HG02981 (cell line): Measurements from ENCODE around the gene KLHDC7B.
A peak's percentile ranks its signal among the peaks of the same experiment; 100 is the strongest.
"Not testable (repeated sequence)": the region's sequence is repeated elsewhere in the genome, so short reads cannot be mapped to it uniquely, and the experiment has no call there.

Source experiments
- ATAC-seq: cut with Tn5 transposase; IDR thresholded peaks from one replicate; pipeline ENCODE4 v1.9.1; 2021; ENCODE audit warnings: mild to moderate bottlenecking, moderate library complexity; ENCODE audit not compliant: unreplicated experiment

KLHDC7B gene

GRCh38 chr22:50517495-50518260 lies 28.0 kb upstream of the KLHDC7B start:
- no peak for ATAC-seq

DNA sequence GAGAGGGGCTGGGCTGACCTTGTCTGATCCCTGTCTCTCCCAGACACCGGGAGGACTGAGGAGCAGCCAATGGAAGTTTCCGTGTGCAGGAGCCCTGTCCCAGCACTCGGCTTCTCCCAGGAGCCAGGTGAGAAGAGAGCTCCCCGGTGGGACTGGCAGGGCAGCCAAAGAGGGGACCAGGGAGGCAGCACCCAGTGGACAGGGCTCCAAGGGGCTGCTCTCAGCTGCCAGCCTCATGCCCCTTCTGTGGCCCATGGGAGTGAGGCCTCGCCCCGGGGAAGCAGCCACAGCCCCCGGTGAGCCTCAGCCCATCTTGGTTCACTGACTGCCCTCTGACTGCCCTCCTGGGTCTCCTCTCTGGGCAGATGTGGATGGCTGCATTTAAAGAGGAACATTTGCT lies 27.1 kb upstream of the KLHDC7B start:
- no peak for ATAC-seq

DNA sequence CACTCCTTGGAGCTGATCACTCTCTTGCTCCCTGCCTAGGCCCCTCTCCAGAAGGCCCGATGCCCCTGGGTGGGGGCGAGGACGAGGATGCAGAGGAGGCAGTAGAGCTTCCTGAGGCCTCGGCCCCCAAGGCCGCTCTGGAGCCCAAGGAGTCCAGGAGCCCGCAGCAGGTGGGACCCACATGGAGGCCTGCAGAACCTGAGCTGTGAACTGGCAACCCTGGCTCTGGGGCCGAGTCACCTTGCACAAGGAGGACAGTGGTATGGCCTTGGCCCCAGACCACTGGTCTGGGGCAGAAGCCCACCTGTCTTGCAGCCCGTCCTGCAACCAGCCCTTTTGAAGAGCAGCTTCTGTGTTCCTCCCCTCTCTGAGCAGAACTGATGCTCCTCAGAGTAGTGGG lies 26.5 kb upstream of the KLHDC7B start:
- no peak for ATAC-seq

DNA sequence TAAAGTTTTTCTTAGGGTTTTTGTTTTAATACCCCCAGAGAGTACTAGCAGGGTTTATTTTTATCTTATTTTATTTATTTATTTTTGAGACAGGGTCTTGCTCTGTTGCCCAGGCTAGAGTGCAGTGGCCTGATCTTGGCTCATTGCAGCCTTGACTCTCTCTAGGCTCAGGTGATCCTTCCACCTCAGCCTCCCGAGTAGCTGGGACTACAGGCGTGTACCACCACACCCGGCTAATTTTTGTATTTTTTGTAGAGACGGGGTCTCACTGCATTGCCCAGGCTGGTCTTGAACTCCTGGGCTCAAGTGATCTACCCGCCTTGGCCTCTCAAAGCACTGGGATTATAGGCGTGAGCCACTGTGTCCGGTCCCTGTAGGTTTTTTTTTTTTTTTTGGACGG lies 25.5 kb upstream of the KLHDC7B start:
- not testable (repeated sequence) for ATAC-seq

DNA sequence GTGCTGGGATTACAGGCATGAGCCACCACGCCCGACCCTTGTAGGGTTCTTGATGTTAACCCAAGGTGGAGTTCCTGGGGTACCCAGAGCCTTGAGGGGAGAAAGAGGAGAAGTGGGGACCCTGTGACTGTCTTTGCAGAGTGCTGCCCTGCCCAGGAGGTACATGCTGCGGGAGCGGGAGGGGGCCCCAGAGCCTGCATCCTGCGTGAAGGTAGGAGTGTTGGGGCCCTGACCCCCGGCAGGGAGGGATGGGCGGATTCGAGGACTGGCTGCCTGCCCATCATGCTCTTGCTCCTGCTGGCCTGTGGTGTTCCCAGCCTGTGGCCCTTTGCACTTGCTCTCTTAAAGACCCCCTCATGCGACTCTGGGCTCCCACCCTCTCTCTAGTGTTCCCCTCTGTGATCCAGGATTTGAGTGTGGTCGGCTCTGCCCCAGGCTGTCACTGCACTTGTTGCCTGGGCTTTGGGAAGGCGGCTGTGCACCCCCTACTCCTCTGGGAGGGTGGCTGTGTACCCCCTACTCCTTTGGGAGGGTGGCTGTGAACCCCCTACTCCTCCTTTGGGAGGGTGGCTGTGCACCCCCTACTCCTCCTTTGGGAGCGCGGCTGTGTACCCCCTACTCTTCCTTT lies 24.8 kb upstream of the KLHDC7B start:
- no peak for ATAC-seq

- no peak for ATAC-seq
Observed at GRCh38 chr22:50521710-50522109, 24.0 kb upstream of the KLHDC7B start.

- no peak for ATAC-seq
Observed at GRCh38 chr22:50522208-50522805, 23.4 kb upstream of the KLHDC7B start.

DNA sequence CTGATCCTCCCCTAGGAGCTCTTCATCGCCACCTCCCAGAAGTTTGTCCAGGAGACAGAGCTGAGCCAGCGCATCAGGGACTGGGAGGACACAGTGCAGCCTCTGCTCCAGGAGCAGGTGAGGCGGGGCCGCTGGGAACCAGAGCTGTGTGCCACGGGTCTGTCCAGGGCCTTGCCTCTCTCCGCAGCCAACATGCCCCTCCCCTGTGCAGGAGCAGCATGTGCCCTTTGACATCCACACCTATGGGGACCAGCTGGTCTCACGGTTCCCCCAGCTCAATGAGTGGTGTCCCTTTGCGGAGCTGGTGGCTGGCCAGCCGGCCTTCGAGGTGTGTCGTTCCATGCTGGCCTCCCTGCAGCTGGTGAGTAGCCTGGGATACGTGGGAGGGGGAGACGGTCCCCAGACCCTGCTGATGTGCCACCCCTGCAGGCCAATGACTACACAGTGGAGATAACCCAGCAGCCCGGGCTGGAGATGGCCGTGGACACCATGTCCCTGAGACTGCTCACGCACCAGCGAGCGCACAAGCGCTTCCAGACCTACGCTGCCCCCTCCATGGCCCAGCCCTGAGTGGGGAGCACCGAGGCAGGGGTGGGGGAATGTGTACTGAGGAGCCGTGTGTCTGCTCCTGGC lies 22.8 kb upstream of the KLHDC7B start:
- no peak for ATAC-seq

- ATAC-seq: no peak
Observed at GRCh38 chr22:50523458-50523805, 22.3 kb upstream of the KLHDC7B start.

GRCh38 chr22:50523806-50524675 lies 21.7 kb upstream of the KLHDC7B start:
- no peak for ATAC-seq

DNA sequence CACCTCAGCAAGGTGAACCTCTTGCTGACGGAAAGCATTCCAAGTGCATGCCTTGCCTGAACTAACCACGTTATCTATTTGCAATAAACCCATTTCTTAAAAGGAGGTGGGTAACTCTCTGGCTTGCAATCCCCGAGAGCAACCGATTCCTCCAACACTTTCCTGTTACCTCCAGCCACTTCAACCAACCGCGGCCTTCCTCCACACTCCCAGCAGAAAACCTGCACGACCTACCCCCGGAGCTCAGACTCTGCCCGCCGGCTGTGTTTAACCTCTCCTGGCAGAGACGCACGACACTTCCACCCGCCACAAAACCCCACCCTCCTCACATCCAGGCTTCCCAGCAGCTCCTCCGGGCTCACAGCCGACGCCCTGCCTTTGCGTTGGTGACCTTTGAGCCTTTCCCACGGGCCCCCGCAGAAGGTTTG lies 21.0 kb upstream of the KLHDC7B start:
- ATAC-seq: no peak

DNA sequence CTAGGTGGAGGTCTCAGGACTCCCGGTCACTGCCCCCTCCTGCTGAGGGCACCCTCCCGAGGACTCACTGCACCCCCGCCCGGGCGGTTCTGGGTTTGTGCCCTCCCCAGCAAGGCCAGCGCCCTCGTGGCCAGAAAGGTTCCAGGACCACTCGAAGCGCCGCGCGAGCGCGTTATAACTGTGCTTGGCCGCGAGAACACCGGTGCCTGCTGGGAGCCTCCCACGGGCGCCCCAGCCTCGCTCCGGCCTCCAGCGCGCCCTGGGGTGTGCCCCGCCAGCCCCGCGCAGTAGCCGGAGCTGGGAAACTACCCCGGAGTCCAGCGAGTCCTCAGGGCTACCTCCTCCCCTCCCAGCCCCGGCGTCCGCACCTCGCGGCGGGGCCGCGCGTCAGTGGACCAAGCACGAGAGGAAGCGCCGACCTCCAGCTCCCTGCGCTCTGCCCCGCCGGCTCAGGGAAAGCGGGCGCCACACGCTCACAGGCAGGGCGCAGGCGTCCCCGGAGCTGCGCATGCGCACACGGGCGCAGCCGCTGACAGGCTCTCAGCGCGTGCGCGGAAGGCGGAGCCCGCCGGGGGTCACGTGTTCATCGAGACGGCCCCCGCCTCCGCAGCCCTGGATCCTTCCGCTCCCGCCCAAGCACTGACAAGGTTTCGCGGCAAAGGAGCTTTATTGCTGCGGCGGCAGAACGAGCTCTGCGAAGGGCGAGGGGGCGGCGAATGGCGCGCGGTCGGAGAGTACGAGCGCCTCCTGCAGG lies 20.4 kb upstream of the KLHDC7B start, which contains the start of gene SCO2:
Gene SCO2 (minus strand): TSS at position 495 of the 754 bp plus-strand sequence. CDS start 1,187 bp downstream, outside the sequence.
- peak; percentile 32 for ATAC-seq

- no peak for ATAC-seq
Observed at GRCh38 chr22:50525858-50526107, 19.9 kb upstream of the KLHDC7B start.

DNA sequence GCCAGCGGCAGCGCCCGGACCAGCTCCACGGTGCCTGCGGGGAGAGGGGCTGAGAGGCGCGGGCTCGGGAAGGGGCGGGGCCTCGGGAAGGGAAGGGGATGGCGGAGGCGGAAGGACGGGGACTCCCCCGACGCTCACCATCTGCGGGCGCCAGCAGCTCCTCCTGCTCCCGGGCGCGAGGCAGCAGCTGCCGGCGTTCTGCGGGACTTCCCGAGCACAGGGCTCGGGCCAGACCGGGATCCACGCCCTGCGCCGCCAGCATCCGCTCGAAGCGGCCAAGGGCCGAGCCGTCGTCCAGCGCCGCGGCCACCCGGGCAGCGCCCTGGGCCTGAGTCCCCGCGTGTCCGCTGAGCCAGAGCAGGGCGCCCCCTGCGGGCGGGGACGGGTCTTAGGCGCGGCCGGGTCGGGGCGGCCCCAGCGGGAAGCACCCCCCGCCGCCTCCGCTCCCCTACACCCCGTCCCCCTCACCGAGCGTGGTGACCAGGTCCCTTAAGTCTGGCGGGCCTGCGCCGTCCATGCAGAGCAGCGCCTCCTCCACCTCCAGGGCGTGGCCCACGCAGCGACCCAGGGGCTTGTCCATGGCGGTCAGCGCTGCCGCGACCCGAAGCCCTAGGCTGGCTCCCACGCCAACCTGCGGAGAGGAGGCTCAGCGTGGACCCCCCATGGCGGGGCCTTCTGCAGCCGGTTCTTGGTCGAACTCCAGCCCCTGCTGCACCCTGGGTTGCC lies 19.4 kb upstream of the KLHDC7B start:
- peak; percentile 33 for ATAC-seq

DNA sequence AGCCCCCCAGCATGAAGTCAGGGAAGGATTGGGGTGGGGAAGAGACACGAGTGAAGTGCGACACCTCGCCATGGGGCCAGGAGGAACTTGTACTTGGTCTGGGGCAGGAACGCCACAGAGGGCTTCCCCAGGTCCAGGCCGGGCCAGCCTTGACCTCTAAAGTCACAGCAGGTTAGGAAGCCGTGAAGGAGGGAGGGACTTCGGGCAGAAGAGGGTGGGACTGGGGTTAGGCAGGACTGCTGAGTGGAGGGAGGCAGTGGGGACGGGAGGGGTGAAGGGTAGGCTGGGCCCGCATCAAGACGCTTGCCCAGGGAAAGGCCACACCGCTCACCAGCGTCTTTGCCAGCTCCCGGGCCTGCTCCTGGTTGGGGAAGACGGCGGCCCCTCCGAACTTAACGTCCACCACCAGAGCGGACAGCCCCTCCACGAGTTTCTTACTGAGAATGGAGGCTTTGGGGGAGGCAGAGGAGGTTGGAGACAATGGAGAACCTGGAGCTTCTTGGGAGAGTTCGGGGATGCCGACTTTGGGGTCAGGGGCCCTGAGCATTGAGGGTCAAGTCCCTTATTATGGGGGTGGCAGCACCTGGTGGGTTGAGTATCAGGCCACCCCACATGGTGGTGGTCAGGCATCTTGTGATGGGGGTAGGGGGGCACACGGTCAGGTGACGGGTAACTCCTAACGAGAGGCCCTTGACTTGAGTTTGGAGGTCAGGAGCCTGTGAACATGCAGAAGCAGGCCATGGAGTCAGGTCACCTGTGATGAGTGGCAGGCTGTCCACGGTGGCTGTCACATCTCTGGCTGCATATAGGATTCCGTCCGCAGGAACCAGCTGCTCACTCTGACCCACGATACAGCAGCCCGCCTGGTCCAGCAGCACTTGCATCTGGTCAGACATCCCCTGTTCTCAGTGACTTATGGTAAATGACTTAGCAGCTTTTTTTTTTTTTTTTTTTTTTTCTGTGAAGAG lies 18.6 kb upstream of the KLHDC7B start:
- no peak for ATAC-seq

GRCh38 chr22:50527921-50528681 lies 17.6 kb upstream of the KLHDC7B start:
- no peak for ATAC-seq

DNA sequence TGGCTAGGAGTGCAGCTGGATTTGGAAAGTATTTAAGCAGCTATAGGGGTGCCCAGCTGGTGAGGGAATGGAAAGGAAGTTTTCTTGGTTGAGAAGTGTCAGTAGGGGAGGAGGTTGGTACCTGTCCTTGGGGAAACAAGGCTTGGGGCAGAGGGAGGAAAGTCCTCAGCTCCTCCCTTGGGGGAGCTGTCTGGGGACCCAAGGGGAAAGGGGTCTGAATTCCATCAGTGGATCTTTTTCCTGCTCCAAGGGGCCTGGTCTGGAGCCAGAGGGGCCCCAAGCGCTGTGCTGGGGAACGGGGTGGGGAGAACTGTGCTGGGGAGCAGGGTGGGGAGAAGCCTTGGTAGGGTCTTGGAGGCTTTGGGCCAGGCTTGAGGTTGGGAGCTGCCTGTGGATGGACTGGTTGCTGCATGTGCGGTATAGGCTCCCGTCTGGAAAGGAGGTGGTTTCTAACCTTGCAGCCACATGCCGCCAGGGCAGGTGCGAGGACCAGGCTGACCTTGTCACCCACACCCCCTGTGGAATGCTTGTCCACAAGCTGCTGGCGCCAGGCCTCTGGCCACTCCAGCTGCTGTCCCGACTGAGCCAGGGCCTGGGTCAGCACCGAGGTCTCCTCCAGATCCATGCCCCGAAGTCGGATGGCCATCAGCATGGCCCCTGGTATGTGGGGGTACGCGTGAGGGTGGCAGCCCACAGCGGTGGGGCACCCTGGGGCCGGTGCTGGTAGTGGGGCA lies 16.9 kb upstream of the KLHDC7B start:
- no peak for ATAC-seq
